Stimulated activated CD8-positive, alpha-beta memory T cell treated with anti-CD3 and anti-CD28 coated beads, Interleukin-2, amount 100 ng/mL, for 48 hours (primary cell): ENCODE measurements around the gene B4GALT3.

Experiments
- DNase-seq, 2 donors: peaks; one replicate each; pipeline ENCODE4 v3.0.0-alpha.2; 2020; ENCODE audit warnings: low read depth in 2 of 2

B4GALT3 gene

GRCh38 chr1:161188381-161188780 lies 11.1 kb upstream of the B4GALT3 start:
- no peak for DNase-seq

- DNase-seq, result no peak
These were observed 10.0 kb upstream of the B4GALT3 start for GRCh38 chr1:161187311-161187710.

- DNase-seq, result no peak
These were observed 8.5 kb upstream of the B4GALT3 start for GRCh38 chr1:161185732-161186311.

GRCh38 chr1:161185282-161185682 lies 8.0 kb upstream of the B4GALT3 start:
- DNase-seq, result no peak

GRCh38 chr1:161182214-161182613 lies 4.9 kb upstream of the B4GALT3 start:
- peak in 1 of 2 donors; percentile 41 for DNase-seq

GRCh38 chr1:161180639-161181038 lies 3.3 kb upstream of the B4GALT3 start:
- DNase-seq, result no peak

- DNase-seq, result no peak
These were observed 2.4 kb upstream of the B4GALT3 start for GRCh38 chr1:161179698-161180097.

GRCh38 chr1:161177936-161178244 lies 583 bp upstream of the B4GALT3 start:
- DNase-seq, result no peak

- no peak for DNase-seq
These were observed 717 bp downstream of the B4GALT3 start for GRCh38 chr1:161176468-161177111.

GRCh38 chr1:161175771-161176453 lies 1.4 kb downstream of the B4GALT3 start:
- no peak for DNase-seq

GRCh38 chr1:161174911-161175310 lies 2.4 kb downstream of the B4GALT3 start:
- no peak for DNase-seq

- no peak for DNase-seq
These were observed 3.6 kb downstream of the B4GALT3 start for GRCh38 chr1:161173711-161174110.

- no peak for DNase-seq
These were observed 4.4 kb downstream of the B4GALT3 start for GRCh38 chr1:161172776-161173376.

GRCh38 chr1:161172349-161172748 lies 5.0 kb downstream of the B4GALT3 start:
- DNase-seq, result no peak

- DNase-seq, result no peak
These were observed 5.6 kb downstream of the B4GALT3 start for GRCh38 chr1:161171696-161172095.

GRCh38 chr1:161171191-161171590 lies 6.1 kb downstream of the B4GALT3 start:
- no peak for DNase-seq

- no peak for DNase-seq
These were observed 8.4 kb downstream of the B4GALT3 start for GRCh38 chr1:161168906-161169305.

GRCh38 chr1:161166669-161167548 lies 10.4 kb downstream of the B4GALT3 start:
- no peak for DNase-seq

GRCh38 chr1:161165742-161166668 lies 11.3 kb downstream of the B4GALT3 start, which contains the start of gene PPOX:
TSS of gene PPOX (plus strand) at chr1:161166426. CDS start at chr1:161166848, 422 bp downstream.
- peak; percentile 83 to 87 for DNase-seq

- no peak for DNase-seq
These were observed 12.3 kb downstream of the B4GALT3 start for GRCh38 chr1:161164901-161165610.
